ENCODE results near the gene RBP3.

DNA sequence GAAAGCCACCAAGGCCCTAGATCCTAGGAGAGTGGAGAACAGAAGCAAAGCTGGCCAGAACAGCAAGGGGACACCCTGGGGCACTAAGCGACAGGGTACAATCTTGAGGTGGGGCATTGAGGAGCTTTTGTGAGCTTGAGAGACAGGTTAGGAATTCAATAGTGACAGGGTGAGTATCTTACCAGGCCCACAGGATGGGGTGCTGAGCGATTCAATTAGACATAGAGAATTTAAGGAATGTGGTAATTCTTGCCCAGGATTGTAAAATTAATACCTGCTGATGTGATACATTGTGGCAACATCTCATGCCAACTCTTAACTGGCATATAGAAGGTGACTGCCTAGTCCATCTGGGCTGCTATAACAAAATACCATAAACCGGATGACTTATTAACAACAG, 14.0 kb downstream of the RBP3 start:
- TF ChIP-seq, protein P1, sequence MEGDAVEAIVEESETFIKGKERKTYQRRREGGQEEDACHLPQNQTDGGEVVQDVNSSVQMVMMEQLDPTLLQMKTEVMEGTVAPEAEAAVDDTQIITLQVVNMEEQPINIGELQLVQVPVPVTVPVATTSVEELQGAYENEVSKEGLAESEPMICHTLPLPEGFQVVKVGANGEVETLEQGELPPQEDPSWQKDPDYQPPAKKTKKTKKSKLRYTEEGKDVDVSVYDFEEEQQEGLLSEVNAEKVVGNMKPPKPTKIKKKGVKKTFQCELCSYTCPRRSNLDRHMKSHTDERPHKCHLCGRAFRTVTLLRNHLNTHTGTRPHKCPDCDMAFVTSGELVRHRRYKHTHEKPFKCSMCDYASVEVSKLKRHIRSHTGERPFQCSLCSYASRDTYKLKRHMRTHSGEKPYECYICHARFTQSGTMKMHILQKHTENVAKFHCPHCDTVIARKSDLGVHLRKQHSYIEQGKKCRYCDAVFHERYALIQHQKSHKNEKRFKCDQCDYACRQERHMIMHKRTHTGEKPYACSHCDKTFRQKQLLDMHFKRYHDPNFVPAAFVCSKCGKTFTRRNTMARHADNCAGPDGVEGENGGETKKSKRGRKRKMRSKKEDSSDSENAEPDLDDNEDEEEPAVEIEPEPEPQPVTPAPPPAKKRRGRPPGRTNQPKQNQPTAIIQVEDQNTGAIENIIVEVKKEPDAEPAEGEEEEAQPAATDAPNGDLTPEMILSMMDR (IDR thresholded peaks at IDR 0.05 in 2 of 3, conservative IDR thresholded peaks at IDR 0.05 in 1 of 3; ENCODE audit: borderline replicate concordance in 1 of 3, insufficient read depth in 1 of 3, low read depth in 2 of 3, low read length in 2 of 3) = no peak
- TF ChIP-seq EZH2phosphoT487 (IDR thresholded peaks at IDR 0.05; ENCODE audit: borderline replicate concordance) (no peak), YY1 (IDR thresholded peaks at IDR 0.05; ENCODE audit: extremely low read depth, insufficient replicate concordance, low read depth, low read length) (no peak), POLR2AphosphoS5 (IDR thresholded peaks at IDR 0.05; ENCODE audit: low read depth, low read length) (no peak)
